ENCODE measurements around the gene NEBL.

Gene NEBL

GRCh38 chr10:20745556-20746375, 151.3 kb downstream of the NEBL start:
- Histone ChIP-seq H3K9ac (ENCODE audit: low read length) (no peak overlapping the region), H3K9me3 (ENCODE audit: control insufficient read depth, low read length) (peaks cover 15% of the 10 kb centered on the region), H3K27me3 (replicated peaks; ENCODE audit: control insufficient read depth, insufficient read depth, low read length) (no peaks in the 10 kb centered on the region), H3K4me3 (ENCODE audit: low read length) (no peak overlapping the region), H3K36me3 (ENCODE audit: control insufficient read depth, insufficient read depth, low read length, severe bottlenecking) (no peaks in the 10 kb centered on the region), H3K4me1 (ENCODE audit: control insufficient read depth, insufficient read depth, low read length) (no peaks in the 10 kb centered on the region)
- no peak for DNase-seq (ENCODE audit: low read depth)

DNA sequence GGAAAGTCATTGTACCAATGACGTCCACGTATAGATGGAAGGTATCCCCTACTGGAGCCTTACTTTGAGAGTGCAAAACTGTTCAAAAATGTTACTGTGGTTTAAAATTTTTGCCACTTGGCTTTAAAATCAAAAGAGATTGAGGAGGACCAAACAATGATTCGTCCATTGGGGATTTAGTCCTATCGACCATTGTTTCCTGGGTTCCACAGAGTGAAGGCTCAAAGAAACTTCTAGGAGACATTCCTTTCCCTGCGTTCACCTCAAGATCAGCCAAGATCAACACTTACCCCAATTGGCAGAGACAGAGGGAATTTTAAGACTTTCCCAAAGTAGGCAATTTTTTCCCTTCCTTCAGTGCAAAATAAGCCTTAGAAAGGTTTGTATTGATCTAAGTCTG, 152.3 kb downstream of the NEBL start:
- Histone ChIP-seq H3K36me3 (ENCODE audit: control insufficient read depth, insufficient read depth, low read length, severe bottlenecking) (no peaks in the 10 kb centered on the region), H3K4me3 (ENCODE audit: low read length) (no peak overlapping the region), H3K4me1 (ENCODE audit: control insufficient read depth, insufficient read depth, low read length) (no peaks in the 10 kb centered on the region), H3K9ac (ENCODE audit: low read length) (no peak overlapping the region), H3K27me3 (replicated peaks; ENCODE audit: control insufficient read depth, insufficient read depth, low read length) (no peaks in the 10 kb centered on the region), H3K9me3 (ENCODE audit: control insufficient read depth, low read length) (peaks cover 6% of the 10 kb centered on the region)
- no peak for DNase-seq (ENCODE audit: low read depth)

GRCh38 chr10:20743942-20744341, 153.2 kb downstream of the NEBL start:
- H3K9me3 ChIP-seq (ENCODE audit: control insufficient read depth, low read length) = no peaks in the 10 kb centered on the region
- no peak for DNase-seq (ENCODE audit: low read depth)
- H3K9ac ChIP-seq (ENCODE audit: low read length) = no peak overlapping the region
- no peaks in the 10 kb centered on the region for H3K36me3 ChIP-seq (ENCODE audit: control insufficient read depth, insufficient read depth, low read length, severe bottlenecking)
- H3K27me3 ChIP-seq (replicated peaks; ENCODE audit: control insufficient read depth, insufficient read depth, low read length) = no peaks in the 10 kb centered on the region
- no peaks in the 10 kb centered on the region for H3K4me1 ChIP-seq (ENCODE audit: control insufficient read depth, insufficient read depth, low read length)
- no peak overlapping the region for H3K4me3 ChIP-seq (ENCODE audit: low read length)

GRCh38 chr10:20742737-20743541, 154.2 kb downstream of the NEBL start:
- no peak for DNase-seq (ENCODE audit: low read depth)

GRCh38 chr10:20740120-20740519, 157.0 kb downstream of the NEBL start:
- Histone ChIP-seq H3K9me3 (ENCODE audit: control insufficient read depth, low read length) (no peaks in the 10 kb centered on the region), H3K36me3 (ENCODE audit: control insufficient read depth, insufficient read depth, low read length, severe bottlenecking) (no peaks in the 10 kb centered on the region), H3K4me1 (ENCODE audit: control insufficient read depth, insufficient read depth, low read length) (no peaks in the 10 kb centered on the region), H3K27me3 (replicated peaks; ENCODE audit: control insufficient read depth, insufficient read depth, low read length) (no peaks in the 10 kb centered on the region), H3K9ac (ENCODE audit: low read length) (no peak overlapping the region), H3K4me3 (ENCODE audit: low read length) (no peak overlapping the region)
- no peak for DNase-seq (ENCODE audit: low read depth)

More at GRCh38 chr10:20742737-20743541, 154.2 kb downstream of the NEBL start:
- Histone ChIP-seq H3K36me3 (ENCODE audit: control insufficient read depth, insufficient read depth, low read length, severe bottlenecking) (no peaks in the 10 kb centered on the region), H3K4me3 (ENCODE audit: low read length) (no peak overlapping the region), H3K9ac (ENCODE audit: low read length) (no peak overlapping the region), H3K9me3 (ENCODE audit: control insufficient read depth, low read length) (no peaks in the 10 kb centered on the region), H3K27me3 (replicated peaks; ENCODE audit: control insufficient read depth, insufficient read depth, low read length) (no peaks in the 10 kb centered on the region), H3K4me1 (ENCODE audit: control insufficient read depth, insufficient read depth, low read length) (no peaks in the 10 kb centered on the region)

DNA sequence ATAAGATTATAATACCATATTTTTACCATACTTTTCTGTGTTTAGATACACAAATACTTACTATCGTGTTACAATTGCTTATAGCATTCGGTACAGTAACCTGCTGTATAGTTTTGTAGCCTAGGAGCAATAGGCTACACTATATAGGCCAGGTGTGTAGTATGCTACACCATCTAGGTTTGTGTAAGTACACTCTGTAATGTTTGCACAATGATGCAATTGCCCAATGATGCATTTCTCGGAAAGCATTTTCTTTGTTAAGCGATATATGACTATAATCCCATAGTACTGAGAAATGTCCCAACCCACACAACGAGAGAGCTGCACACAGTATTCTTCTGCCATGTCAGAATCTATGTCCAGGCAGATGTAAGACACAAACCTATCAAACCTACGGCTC, 160.0 kb downstream of the NEBL start:
- Histone ChIP-seq H3K9ac (ENCODE audit: low read length) (no peak overlapping the region), H3K9me3 (ENCODE audit: control insufficient read depth, low read length) (no peaks in the 10 kb centered on the region), H3K4me3 (ENCODE audit: low read length) (no peak overlapping the region), H3K27me3 (replicated peaks; ENCODE audit: control insufficient read depth, insufficient read depth, low read length) (no peaks in the 10 kb centered on the region), H3K4me1 (ENCODE audit: control insufficient read depth, insufficient read depth, low read length) (no peaks in the 10 kb centered on the region), H3K36me3 (ENCODE audit: control insufficient read depth, insufficient read depth, low read length, severe bottlenecking) (no peaks in the 10 kb centered on the region)
- no peak for DNase-seq (ENCODE audit: low read depth)
